ENCODE results near the gene MYO1G. TPM values are rescaled to one million over a fixed set of nuclear protein-coding genes. Genes with fewer than 3 reads are reported as not detected.

MYO1G gene
- total RNA-seq, 1 experiment from 2014 or later = 0.17 TPM

DNA sequence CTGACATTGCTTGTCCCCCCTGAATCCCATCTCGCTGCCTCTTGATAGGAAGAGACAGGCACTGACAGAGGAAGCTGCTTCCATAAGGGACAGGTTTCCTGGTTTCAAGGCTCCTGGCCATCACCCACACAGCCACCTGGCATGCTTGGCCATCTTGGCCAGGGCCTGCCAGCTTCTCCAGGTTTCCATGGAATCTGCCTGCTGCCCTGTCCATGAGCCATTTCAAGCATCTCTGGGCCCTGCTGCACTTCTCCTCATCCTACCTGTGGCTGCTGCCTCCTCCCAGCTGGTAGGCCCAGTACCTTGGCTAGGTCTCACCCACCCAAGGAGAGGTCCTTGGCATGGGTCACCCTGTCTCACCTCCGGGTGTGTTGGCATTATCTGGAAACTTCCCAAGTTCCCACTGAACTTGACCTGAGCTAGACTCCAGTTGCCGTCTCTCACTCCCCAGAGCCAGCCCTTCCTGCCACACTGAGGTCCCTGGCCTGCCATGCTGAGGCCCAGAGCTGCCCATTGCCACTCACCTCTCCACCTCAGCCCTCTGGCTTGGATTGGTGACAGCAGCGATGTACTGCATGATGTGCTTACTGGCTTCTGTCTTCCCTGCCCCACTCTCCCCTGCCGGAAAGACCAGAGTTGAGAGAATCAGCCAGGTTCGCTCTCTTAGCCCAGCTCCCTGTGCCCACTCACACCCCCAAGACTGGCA is 2.6 kb downstream of the MYO1G start:
- H3K27me3 ChIP-seq (replicated peaks; ENCODE audit: insufficient read depth, low read depth, low read length, poor library complexity) = no peaks in the 10 kb centered on the region
- no peak overlapping the region for H3K27ac ChIP-seq (ENCODE audit: low read depth, low read length, poor library complexity, severe bottlenecking)
- H3K9me3 ChIP-seq (ENCODE audit: low read depth, low read length, poor library complexity, severe bottlenecking) = no peaks in the 10 kb centered on the region
- intact Hi-C loops (cut with micrococcal nuclease; ENCODE audit: unreplicated experiment) = no loop called here
- POLR2A ChIA-PET (ENCODE audit: low non-redundant PET) = no interaction called here
- TF ChIP-seq, protein P1, sequence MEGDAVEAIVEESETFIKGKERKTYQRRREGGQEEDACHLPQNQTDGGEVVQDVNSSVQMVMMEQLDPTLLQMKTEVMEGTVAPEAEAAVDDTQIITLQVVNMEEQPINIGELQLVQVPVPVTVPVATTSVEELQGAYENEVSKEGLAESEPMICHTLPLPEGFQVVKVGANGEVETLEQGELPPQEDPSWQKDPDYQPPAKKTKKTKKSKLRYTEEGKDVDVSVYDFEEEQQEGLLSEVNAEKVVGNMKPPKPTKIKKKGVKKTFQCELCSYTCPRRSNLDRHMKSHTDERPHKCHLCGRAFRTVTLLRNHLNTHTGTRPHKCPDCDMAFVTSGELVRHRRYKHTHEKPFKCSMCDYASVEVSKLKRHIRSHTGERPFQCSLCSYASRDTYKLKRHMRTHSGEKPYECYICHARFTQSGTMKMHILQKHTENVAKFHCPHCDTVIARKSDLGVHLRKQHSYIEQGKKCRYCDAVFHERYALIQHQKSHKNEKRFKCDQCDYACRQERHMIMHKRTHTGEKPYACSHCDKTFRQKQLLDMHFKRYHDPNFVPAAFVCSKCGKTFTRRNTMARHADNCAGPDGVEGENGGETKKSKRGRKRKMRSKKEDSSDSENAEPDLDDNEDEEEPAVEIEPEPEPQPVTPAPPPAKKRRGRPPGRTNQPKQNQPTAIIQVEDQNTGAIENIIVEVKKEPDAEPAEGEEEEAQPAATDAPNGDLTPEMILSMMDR (conservative IDR thresholded peaks at IDR 0.05; ENCODE audit: low read depth, low read length) = no peak
- no peak for TF ChIP-seq EZH2 (IDR thresholded peaks at IDR 0.05; ENCODE audit: borderline replicate concordance, low read depth, low read length, poor library complexity, severe bottlenecking)
- DNase-seq (ENCODE audit: low spot score) = no peak
- H3K36me3 ChIP-seq (ENCODE audit: insufficient read depth, low read length, poor library complexity, severe bottlenecking) = no peaks in the 10 kb centered on the region
- no TSS peak for BruUV-seq (replicated peaks)
- peaks cover 27% of the 10 kb centered on the region for H3K4me1 ChIP-seq (ENCODE audit: insufficient read depth, low read length, poor library complexity, severe bottlenecking)
- CTCF ChIA-PET = no interaction called here
- no peak overlapping the region for H3K4me3 ChIP-seq (ENCODE audit: low read depth, low read length, poor library complexity, severe bottlenecking)

DNA sequence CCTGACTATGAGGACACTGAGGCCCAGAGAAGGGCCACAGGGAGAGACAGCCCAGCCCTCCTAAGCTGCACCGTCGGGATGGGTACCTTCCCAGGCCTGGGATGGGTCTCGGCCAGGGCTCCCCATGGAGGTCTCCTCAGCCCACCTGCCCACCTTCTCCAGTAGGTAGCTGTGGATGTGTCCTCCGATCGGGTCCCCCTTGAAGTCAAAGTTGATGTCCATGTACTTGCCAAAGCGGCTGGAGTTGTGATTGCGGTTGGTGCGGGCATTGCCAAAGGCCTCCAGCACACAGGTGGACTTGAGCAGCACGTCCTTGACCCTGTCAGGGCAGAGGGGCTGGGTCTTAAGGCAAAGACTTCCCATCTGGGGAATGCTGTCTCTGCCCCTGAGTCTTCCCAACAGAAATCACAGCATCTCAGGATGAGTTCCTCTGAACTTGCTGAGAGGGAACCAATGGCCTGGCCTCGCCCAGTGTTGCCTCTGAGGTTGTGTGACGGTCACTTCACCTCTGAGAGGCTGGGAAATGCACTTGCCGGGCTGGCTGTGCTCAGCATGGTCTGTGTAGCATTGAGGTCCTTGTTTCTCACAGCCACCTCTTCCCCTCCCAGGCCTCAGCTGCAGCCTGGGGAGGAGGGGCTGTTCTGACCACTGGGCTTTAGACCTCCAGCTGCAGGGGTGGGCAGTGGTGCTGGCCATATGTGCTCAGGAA is 3.3 kb downstream of the MYO1G start:
- no peak for TF ChIP-seq EZH2 (IDR thresholded peaks at IDR 0.05; ENCODE audit: borderline replicate concordance, low read depth, low read length, poor library complexity, severe bottlenecking)
- TF ChIP-seq, protein P1 (conservative IDR thresholded peaks at IDR 0.05; ENCODE audit: low read depth, low read length) = no peak
- intact Hi-C loops (cut with micrococcal nuclease; ENCODE audit: unreplicated experiment) = no loop called here
- Histone ChIP-seq H3K9me3 (ENCODE audit: low read depth, low read length, poor library complexity, severe bottlenecking) (no peaks in the 10 kb centered on the region), H3K36me3 (ENCODE audit: insufficient read depth, low read length, poor library complexity, severe bottlenecking) (no peaks in the 10 kb centered on the region), H3K27ac (ENCODE audit: low read depth, low read length, poor library complexity, severe bottlenecking) (no peak overlapping the region), H3K27me3 (replicated peaks; ENCODE audit: insufficient read depth, low read depth, low read length, poor library complexity) (no peaks in the 10 kb centered on the region), H3K4me1 (ENCODE audit: insufficient read depth, low read length, poor library complexity, severe bottlenecking) (peaks cover 20% of the 10 kb centered on the region), H3K4me3 (ENCODE audit: low read depth, low read length, poor library complexity, severe bottlenecking) (no peak overlapping the region)
- no TSS peak for BruUV-seq (replicated peaks)
- no peak for DNase-seq (ENCODE audit: low spot score)
- ChIA-PET POLR2A (ENCODE audit: low non-redundant PET) (no interaction called here), CTCF (no interaction called here)

DNA sequence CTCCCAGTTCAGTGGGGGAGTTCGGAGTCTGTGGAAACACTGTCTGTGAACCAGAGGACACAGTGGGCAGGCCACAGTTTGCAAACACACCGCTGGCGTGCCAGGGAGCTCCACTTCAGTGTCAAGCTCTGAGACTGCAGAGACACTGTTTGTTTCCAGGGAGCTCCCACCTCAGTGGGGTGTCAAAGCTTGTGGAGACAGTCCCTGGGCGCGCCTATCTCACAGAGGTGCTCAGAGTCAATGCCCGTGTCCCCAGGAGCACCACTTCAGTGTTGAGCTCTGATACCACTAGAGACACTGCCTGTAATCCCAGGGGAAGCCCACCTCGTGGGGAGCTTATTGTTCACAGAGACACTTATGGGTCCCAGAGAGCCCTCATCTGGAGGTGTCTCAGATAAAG is 4.3 kb downstream of the MYO1G start:
- Histone ChIP-seq H3K27ac (ENCODE audit: low read depth, low read length, poor library complexity, severe bottlenecking) (no peak overlapping the region), H3K36me3 (ENCODE audit: insufficient read depth, low read length, poor library complexity, severe bottlenecking) (no peaks in the 10 kb centered on the region), H3K27me3 (replicated peaks; ENCODE audit: insufficient read depth, low read depth, low read length, poor library complexity) (no peaks in the 10 kb centered on the region), H3K4me3 (ENCODE audit: low read depth, low read length, poor library complexity, severe bottlenecking) (no peak overlapping the region), H3K4me1 (ENCODE audit: insufficient read depth, low read length, poor library complexity, severe bottlenecking) (peaks cover 10% of the 10 kb centered on the region), H3K9me3 (ENCODE audit: low read depth, low read length, poor library complexity, severe bottlenecking) (no peaks in the 10 kb centered on the region)
- ChIA-PET POLR2A (ENCODE audit: low non-redundant PET) (interaction anchor here (0.5 kb wide), 1 partner anchor 25 kb away, joined by 3 read pairs; no protein-coding TSS in a partner anchor), CTCF (interaction anchor here (1.5 to 2.8 kb wide), 2 partner anchors 137 to 162 kb away, joined by 5 to 13 read pairs; partner anchors contain the start of gene TBRG4)
- BruUV-seq (replicated peaks) = no TSS peak
- TF ChIP-seq, protein P1 (conservative IDR thresholded peaks at IDR 0.05; ENCODE audit: low read depth, low read length) = no peak
- no peak for TF ChIP-seq EZH2 (IDR thresholded peaks at IDR 0.05; ENCODE audit: borderline replicate concordance, low read depth, low read length, poor library complexity, severe bottlenecking)
- intact Hi-C loops (cut with micrococcal nuclease; ENCODE audit: unreplicated experiment) = no loop called here
- DNase-seq (ENCODE audit: low spot score) = no peak
